HepG2 (cell line): Measurements from ENCODE around the gene SH3D21.

Experiments used
- BRF2 ChIP-seq: sonication (generic); formaldehyde crosslinking; IDR thresholded peaks from 2 replicates; pipeline ENCODE4 v1.8.1; 2022; ENCODE audit warnings: mild to moderate bottlenecking, missing genetic modification reagents
- CTCF ChIP-seq: sonication (generic); formaldehyde crosslinking; IDR thresholded peaks from 2 replicates; pipeline ENCODE4 v1.5.0; 2020; ENCODE audit warnings: mild to moderate bottlenecking, missing genetic modification reagents, moderate library complexity
- DPF2 ChIP-seq: sonication (generic); formaldehyde crosslinking; IDR thresholded peaks from 2 replicates; pipeline ENCODE4 v1.4.0; 2020; ENCODE audit warnings: mild to moderate bottlenecking, low read depth, missing genetic modification reagents, borderline replicate concordance
- ERF ChIP-seq: IDR thresholded peaks from 2 replicates; pipeline ENCODE4 v1.6.1; 2018; ENCODE audit warnings: missing biosample characterization, missing genetic modification reagents
- MED1 ChIP-seq: sonication (generic); formaldehyde crosslinking; IDR thresholded peaks from 2 replicates; pipeline ENCODE4 v1.4.0; 2020; ENCODE audit warnings: missing genetic modification reagents
- ZFX ChIP-seq: sonication (generic); formaldehyde crosslinking; IDR thresholded peaks from 2 replicates; pipeline ENCODE4 v1.4.0; 2020; ENCODE audit warnings: mild to moderate bottlenecking, low read depth, missing genetic modification reagents, moderate library complexity
- ZNF552 ChIP-seq: sonication (generic); formaldehyde crosslinking; IDR thresholded peaks from 2 replicates; pipeline ENCODE4 v1.9.0; 2022; ENCODE audit warnings: missing genetic modification reagents, mild to moderate bottlenecking, borderline replicate concordance

- TF ChIP-seq ERF (CRISPR knock-in tag) (peak; percentile 28; the same call in 1 of the 2 replicates), CTCF (peak; percentile 73), DPF2 (CRISPR knock-in tag) (no peak), ZFX (CRISPR knock-in tag) (peak; percentile 85), BRF2 (CRISPR knock-in tag) (no peak; the same call in 1 of the 2 replicates), ZNF552 (CRISPR knock-in tag) (no peak), MED1 (CRISPR knock-in tag) (no peak; the same call in none of the 2 replicates)
Observed at GRCh38 chr1:36306210-36306901, at the start of gene SH3D21.
